ENCODE results near the gene TSEN15.

Gene TSEN15

GRCh38 chr1:184101571-184101970 is 50.0 kb downstream of the TSEN15 start:
- DNase-seq (ENCODE audit: low read depth in 2 of 2) = no peak

GRCh38 chr1:184110272-184111204 is 59.0 kb downstream of the TSEN15 start:
- no peak for DNase-seq (ENCODE audit: low read depth in 2 of 2)

- no peak for DNase-seq (ENCODE audit: low read depth in 2 of 2)
Measured at GRCh38 chr1:184112176-184112948, 60.8 kb downstream of the TSEN15 start.

GRCh38 chr1:184113251-184113650 is 61.7 kb downstream of the TSEN15 start:
- no peak for DNase-seq (ENCODE audit: low read depth in 2 of 2)

DNA sequence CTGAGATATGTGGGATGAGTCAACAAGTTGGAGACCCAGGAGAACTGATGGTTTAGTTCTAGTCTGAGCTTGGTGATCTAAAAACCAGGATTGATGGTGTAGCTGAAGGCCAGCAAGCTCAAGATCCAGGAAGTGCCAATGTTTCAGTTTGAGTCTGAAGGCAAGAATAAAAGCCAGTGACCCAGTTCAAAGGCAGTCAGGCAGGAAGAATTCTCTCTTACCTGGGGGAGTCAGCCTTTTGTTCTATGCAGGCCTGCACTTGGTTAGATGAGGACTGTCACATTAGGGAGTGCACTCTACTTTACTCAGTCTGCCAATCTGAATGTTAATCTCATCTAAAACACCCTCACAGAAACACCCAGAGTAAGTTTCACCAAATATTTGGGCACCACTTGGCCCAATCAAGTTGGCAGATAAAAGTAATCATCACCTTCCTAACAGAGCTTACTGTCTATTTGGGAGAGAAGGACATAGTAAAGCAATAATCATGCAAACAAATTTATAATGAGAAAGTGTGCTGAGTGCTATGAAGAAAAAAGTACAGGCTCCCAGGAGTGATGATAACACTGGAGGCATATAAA is 63.4 kb downstream of the TSEN15 start:
- no peak for DNase-seq (ENCODE audit: low read depth in 2 of 2)

DNA sequence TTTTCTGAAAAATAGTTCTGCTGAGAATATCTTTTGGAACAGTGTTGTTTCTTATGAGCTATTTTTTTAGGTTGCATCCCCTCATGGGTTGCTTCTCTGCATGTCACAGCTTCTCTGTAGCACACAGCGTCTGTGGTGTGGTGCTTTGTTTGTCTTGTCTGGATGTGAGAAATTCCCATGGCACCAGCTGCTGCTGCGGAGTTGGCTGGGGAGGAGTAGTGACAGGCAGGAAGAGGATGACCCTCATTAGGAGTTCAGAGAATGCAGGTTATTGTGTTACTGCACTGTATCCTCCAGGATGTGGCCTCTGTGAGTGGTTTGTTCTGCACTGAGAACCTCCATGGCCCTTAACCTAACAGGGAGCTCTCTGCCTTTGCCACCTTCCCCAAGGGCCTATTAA is 64.8 kb downstream of the TSEN15 start:
- DNase-seq (ENCODE audit: low read depth in 2 of 2) = no peak

DNA sequence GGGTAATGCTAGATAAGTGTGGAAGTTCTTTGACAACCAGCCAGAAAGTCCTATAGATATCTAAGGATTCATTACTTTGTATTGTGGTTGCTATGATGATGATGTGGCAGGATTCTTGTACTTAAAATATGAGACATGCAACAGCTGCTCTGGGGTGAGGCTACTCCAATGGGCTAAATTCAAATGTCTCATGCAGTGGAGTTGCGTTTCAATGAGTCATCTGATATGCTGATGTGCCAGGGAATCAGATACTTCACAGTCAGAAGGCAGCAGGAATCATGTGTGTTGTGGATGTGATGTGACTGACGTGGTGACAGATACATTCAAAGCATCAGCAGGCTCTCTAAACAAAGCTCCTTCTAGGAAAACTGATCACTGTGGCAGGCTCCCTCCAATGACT is 66.5 kb downstream of the TSEN15 start:
- no peak for DNase-seq (ENCODE audit: low read depth in 2 of 2)

All from stimulated activated CD4-positive, alpha-beta T cell treated with anti-CD3 and anti-CD28 coated beads, Interleukin-1b, Interleukin-23, amount 100 ng/mL, for 1 hour (primary cell).